Testis (tissue), 3 donors: Measurements from ENCODE around the gene YJU2. TPM values are rescaled to one million over a fixed set of nuclear protein-coding genes. Genes with fewer than 3 reads are reported as not detected.

Source experiments
- DNase-seq: peaks from one replicate; pipeline ENCODE4 v3.0.0-alpha.2; 2019
- H3K27ac ChIP-seq, 2 donors: fragments of 200-600 bp; sonication (generic); one replicate each; pipeline ENCODE4 v1.5.1; 2019
- H3K27me3 ChIP-seq: fragments of 200-600 bp; sonication (generic); one replicate; pipeline ENCODE4 v1.5.1; 2019
- H3K36me3 ChIP-seq: fragments of 200-600 bp; sonication (generic); one replicate; pipeline ENCODE4 v1.5.1; 2017; ENCODE audit warnings: low read depth; ENCODE audit errors: missing control alignments
- H3K4me1 ChIP-seq: fragments of 200-600 bp; sonication (generic); one replicate; pipeline ENCODE4 v1.5.1; 2019
- H3K4me3 ChIP-seq, 2 donors: fragments of 200-600 bp; sonication (generic); one replicate each; pipeline ENCODE4 v1.5.1; 2017 to 2019
- H3K9me3 ChIP-seq: fragments of 200-600 bp; sonication (generic); one replicate; pipeline ENCODE4 v1.5.1; 2017
- POLR2A ChIP-seq: fragments of 450-650 bp; IDR thresholded peaks from one replicate; pipeline ENCODE4 v1.6.1; 2017; ENCODE audit warnings: antibody characterized with exemption, mild to moderate bottlenecking, moderate library complexity
- WGBS, 2 donors: methylation state at CpG; one replicate each; pipeline ENCODE4 v1.1.5; 2018; 5-methylcytosine and 5-hydroxymethylcytosine counted together
- intact Hi-C: fragments of 100-400 bp; cut with DNase I; formaldehyde crosslinking; loops from one replicate; pipeline ENCODE4 v1.15.1; 2023; ENCODE audit warnings: low total_unique reads
- polyA plus RNA-seq: library from polyadenylated mRNA; stranded (reverse); fragments of 350-450 nt; fragmentation: Illumina TruSeq; extraction: RNeasy Lipid Tissue Mini Kit (QIAGEN cat#74804); gene quantifications from one replicate; pipeline ENCODE4 v1.2.3, GENCODE V29; 2014; ENCODE audit warnings: low read depth, low replicate concordance; ENCODE audit not compliant: insufficient read depth
- total RNA-seq, 2 donors: library from RNA; depleted of rRNA; stranded (reverse); fragments of >200 nt; gene quantifications; one replicate each; pipeline ENCODE4 v1.2.3, GENCODE V29; 2016
- TF ChIP-seq, protein P1 (sequence below), 3 experiments: fragments of 450-650 bp in 2 of 3; fragments of 200-600 bp in 1 of 3; sonication (generic) in 1 of 3; IDR thresholded peaks; one replicate each; pipeline ENCODE4 v1.5.1; 2016 to 2019; ENCODE audit warnings: antibody characterized with exemption in 3 of 3, mild to moderate bottlenecking in 2 of 3, moderate library complexity in 1 of 3

YJU2 gene
- total and polyA plus RNA-seq, 3 donors from 2014 or later: 26.1 to 36.6 (median 31.1) TPM

DNA sequence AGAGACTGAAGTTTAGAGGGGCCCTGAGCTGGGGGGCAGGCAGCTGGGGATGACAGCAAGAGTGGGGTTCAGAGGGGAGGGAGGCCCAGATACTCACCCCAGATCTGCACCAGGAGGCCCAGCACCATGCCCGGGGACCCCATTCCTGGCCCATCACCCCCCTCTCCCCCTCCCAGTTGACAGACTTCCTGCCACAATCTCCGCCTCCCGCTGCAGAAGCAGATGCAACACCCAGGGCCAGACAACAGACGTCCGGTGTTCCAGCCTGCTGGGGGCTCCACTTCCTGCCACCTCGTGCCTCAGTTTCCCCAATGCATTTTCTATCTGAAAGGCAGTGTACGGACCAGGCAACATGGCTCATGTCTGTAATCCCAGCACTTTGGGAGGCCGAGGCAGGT is 55.4 kb downstream of the YJU2 start, which contains the start of gene TMIGD2:
Gene TMIGD2, minus strand, starts transcription at position 147 of the 398 bp plus-strand sequence. Its CDS starts 4 bp downstream, at position 143.
- Histone ChIP-seq H3K27ac (no peak within 1 kb of the TSS), H3K36me3 (no peaks in the 10 kb centered on the region), H3K4me1 (no peaks in the 10 kb centered on the region), H3K27me3 (no peaks in the 10 kb centered on the region), H3K9me3 (no peaks in the 10 kb centered on the region), H3K4me3 (no peak within 1 kb of the TSS)
- no peak for DNase-seq
- TF ChIP-seq, protein P1, sequence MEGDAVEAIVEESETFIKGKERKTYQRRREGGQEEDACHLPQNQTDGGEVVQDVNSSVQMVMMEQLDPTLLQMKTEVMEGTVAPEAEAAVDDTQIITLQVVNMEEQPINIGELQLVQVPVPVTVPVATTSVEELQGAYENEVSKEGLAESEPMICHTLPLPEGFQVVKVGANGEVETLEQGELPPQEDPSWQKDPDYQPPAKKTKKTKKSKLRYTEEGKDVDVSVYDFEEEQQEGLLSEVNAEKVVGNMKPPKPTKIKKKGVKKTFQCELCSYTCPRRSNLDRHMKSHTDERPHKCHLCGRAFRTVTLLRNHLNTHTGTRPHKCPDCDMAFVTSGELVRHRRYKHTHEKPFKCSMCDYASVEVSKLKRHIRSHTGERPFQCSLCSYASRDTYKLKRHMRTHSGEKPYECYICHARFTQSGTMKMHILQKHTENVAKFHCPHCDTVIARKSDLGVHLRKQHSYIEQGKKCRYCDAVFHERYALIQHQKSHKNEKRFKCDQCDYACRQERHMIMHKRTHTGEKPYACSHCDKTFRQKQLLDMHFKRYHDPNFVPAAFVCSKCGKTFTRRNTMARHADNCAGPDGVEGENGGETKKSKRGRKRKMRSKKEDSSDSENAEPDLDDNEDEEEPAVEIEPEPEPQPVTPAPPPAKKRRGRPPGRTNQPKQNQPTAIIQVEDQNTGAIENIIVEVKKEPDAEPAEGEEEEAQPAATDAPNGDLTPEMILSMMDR (IDR thresholded peaks at IDR 0.05): no peak
- TF ChIP-seq POLR2A: no peak
- WGBS, 2 donors: 69 to 73% methylated on average over 8 of the region's 8 CpGs
- intact Hi-C loops: no loop called here

DNA sequence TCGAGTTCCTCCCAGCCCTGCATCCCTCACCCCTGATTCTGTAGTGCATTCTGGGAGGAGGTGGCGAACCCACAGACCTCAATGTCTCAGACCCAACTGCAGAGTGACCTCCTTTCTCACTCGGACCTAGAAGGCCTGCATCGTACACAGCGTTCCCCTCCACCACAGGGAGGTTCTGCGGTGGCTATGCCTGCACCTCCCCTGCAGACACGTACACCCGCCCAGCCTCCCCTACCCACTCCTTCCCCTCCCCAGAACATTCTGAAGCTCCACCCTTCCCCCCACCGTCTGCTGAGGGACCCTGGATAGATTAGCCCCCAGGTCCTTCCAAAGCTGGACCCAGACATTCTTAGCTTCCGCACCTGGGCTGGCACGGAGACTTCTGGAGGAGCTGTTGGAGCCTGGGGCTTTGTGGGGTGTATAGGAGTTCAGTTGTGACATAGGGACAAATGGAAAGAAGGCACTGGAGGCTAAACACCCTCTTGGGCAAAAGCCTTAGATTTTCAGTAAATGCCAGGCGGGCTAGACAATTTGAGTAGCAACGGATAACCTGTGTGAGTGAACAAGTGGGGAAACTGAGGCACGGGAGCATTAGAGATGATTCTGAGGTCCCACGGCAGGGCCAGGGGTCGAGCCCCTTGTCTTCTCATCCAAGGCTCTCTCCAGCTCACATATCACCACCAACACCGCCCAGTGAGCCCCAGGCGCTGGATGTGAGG is 57.1 kb downstream of the YJU2 start:
- no peaks in the 10 kb centered on the region for H3K27me3 ChIP-seq
- H3K4me3 ChIP-seq: peak overlapping the region; percentile 20 to 41
- H3K36me3 ChIP-seq: no peaks in the 10 kb centered on the region
- H3K27ac ChIP-seq: no peak overlapping the region
- H3K9me3 ChIP-seq: no peaks in the 10 kb centered on the region
- no peaks in the 10 kb centered on the region for H3K4me1 ChIP-seq
- WGBS, 2 donors: 28 to 38% methylated on average over 13 to 18 of the region's 18 CpGs
- TF ChIP-seq, protein P1 (IDR thresholded peaks at IDR 0.05): no peak
- no peak for DNase-seq
- intact Hi-C loops: no loop called here

DNA sequence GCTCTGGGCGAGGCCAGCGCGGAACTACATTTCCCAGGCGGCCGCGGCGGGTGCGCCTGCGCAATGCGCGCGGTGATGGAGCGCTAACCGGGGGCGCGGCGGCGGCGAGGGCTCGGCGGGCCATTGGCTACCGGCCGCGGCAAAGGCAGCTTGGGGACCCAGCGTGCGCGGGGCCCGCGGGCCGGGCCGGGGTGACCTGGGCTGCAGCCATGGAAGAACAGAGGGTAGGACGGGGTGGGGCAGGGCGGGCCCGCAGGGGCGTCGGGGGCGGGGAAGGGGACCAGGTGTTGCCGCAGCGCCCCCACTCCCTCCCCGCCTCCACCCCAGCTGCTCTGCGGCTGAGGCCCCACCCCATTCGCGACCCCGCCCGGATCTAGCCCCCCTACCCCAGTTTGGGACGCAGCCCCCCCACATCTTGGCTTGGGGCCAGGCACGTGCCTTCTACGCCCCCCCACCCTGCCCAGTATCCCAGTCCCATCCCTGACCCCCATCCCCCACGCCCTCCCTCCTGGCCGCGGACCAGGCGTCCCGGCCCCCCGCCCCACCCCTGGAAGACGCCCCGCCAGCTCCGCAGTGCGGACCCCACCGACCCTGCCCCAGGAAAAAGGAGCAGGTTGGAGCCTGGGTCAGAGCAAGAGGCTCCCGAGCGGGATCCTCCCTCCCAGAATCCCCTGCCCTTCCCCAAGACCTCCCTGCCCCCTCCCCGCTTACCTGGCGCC is 57.8 kb downstream of the YJU2 start, which contains the start of gene FSD1:
Gene FSD1, plus strand, starts transcription at position 61 of the 719 bp plus-strand sequence. Its CDS starts 149 bp downstream, at position 210.
- Histone ChIP-seq H3K4me1 (no peaks in the 10 kb centered on the region), H3K4me3 (peak within 1 kb of the TSS; percentile 20 to 41), H3K9me3 (no peaks in the 10 kb centered on the region), H3K36me3 (no peaks in the 10 kb centered on the region), H3K27me3 (no peaks in the 10 kb centered on the region), H3K27ac (no peak within 1 kb of the TSS)
- no peak for TF ChIP-seq POLR2A
- TF ChIP-seq, protein P1 (IDR thresholded peaks at IDR 0.05): no peak
- WGBS, 2 donors: 4 to 5% methylated on average over 11 to 52 of the region's 63 CpGs
- peak; percentile 43 for DNase-seq
- intact Hi-C loops: no loop called here

GRCh38 chr19:4305257-4305612 is 58.4 kb downstream of the YJU2 start:
- H3K27ac ChIP-seq: no peak overlapping the region
- no peaks in the 10 kb centered on the region for H3K4me1 ChIP-seq
- TF ChIP-seq, protein P1 (IDR thresholded peaks at IDR 0.05): no peak
- no peak for TF ChIP-seq POLR2A
- 61 to 73% methylated on average over 7 of the region's 7 CpGs for WGBS, 2 donors
- peak overlapping the region in 1 of 2 donors; percentile 20 for H3K4me3 ChIP-seq
- no peaks in the 10 kb centered on the region for H3K9me3 ChIP-seq
- intact Hi-C loops: no loop called here
- no peaks in the 10 kb centered on the region for H3K36me3 ChIP-seq
- no peaks in the 10 kb centered on the region for H3K27me3 ChIP-seq
- DNase-seq: no peak
